ENCODE data around the gene EDAR. TPM values are rescaled to one million over a fixed set of nuclear protein-coding genes. Genes with fewer than 3 reads are reported as not detected.
A peak's percentile ranks its signal among the peaks of the same experiment; 100 is the strongest.

EDAR gene
- total and polyA plus RNA-seq, 11 donors: 0.01 to 0.20 (median 0.16) TPM; not detected in 8

DNA sequence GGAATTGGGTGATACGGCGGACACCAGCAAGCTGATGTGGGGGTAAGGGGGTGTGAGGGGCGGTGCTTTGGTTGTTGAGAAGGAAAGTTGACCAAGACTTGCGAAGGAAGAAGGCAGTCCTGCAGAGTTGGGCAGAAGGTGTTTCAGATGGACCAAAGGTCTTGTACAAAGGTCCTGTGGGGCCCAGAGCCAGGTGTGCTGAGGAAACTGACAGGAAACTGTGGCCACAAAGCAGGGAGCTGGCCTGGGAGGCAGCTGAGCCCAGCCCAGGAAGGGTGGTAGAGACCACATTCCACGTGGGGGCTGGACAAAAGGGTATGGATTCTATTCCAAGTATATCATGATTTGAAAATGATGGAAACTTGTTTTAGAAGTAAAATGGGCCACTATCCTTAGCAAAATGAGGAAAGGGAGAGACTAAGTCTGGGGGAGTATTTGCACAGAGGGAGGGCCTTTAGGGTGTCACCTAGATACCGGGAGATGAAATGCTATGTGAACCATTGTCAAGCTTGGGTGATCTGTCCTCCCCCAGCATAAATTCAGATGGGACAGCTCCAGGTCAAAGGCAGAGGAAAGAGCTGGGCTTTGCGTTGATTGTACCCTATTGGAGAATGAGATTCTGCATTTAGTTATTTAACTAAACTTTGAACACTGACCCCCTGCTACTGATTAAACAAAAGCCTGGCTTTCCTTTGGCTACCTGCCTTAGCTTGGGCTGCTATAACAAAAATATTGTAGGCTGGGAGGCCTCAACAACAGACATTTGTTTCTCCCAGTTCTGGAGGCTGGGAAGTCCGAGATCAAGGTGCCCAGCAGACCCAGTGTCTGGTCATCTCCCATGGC lies 4.3 kb upstream of the EDAR start:
- intact Hi-C loops (cut with DNase I): loop anchor here in 1 of 10 donors (5.0 kb wide), 1 partner anchor 136 kb away; no protein-coding TSS in a partner anchor
- no peaks in the 10 kb centered on the region for H3K36me3 ChIP-seq

DNA sequence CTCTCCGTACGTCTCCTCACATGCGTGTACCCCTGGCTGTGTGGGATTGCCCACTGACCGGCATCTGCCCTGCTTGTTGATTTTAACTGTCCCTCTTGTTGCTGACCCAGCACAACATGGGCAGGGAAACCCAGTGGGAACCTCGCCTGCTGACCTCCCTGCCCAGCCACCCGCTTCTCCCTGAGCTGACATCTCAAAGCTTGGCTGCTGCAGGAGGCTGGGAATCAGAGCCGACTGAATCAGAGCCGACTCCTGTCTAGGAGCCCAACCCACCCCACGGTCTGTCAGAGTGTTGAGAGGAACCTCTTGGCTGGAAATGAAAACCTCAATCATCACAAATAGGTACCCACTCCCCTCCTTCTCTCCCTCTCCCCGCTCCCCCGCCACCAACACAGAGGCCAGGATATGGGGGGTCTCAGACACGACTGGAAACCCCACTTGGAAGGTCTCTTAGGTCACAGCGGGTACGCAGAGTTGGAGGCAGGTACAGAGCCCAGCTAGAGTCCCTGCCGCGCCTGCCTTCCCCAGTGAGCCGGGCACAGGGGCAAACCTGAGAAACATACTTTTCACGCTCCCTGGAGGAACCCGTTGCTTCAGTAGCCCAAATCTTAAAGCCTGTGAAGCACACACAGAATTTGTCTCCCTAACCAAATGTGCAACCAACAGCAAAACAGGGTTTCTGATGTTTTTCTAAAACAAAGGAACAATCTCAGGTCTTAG lies 784 bp downstream of the EDAR start:
- Histone ChIP-seq H3K4me3 (peak overlapping the region in 2 of 12 donors; percentile 23 to 32), H3K36me3 (no peaks in the 10 kb centered on the region), H3K27me3 (peaks cover 0 to 29% (median 0%) of the 10 kb centered on the region in 9 donors), H3K9me3 (no peaks in the 10 kb centered on the region), H3K27ac (no peak overlapping the region), H3K4me1 (peaks cover 0 to 3% (median 0%) of the 10 kb centered on the region in 12 donors)
- TF ChIP-seq, protein P1, sequence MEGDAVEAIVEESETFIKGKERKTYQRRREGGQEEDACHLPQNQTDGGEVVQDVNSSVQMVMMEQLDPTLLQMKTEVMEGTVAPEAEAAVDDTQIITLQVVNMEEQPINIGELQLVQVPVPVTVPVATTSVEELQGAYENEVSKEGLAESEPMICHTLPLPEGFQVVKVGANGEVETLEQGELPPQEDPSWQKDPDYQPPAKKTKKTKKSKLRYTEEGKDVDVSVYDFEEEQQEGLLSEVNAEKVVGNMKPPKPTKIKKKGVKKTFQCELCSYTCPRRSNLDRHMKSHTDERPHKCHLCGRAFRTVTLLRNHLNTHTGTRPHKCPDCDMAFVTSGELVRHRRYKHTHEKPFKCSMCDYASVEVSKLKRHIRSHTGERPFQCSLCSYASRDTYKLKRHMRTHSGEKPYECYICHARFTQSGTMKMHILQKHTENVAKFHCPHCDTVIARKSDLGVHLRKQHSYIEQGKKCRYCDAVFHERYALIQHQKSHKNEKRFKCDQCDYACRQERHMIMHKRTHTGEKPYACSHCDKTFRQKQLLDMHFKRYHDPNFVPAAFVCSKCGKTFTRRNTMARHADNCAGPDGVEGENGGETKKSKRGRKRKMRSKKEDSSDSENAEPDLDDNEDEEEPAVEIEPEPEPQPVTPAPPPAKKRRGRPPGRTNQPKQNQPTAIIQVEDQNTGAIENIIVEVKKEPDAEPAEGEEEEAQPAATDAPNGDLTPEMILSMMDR (IDR thresholded peaks at IDR 0.05): no peak
- TF ChIP-seq POLR2A (IDR thresholded peaks at IDR 0.05): no peak
- WGBS, 4 donors: 73 to 81% (median 79%) methylated on average over 16 to 19 of the region's 19 CpGs
- intact Hi-C loops (cut with DNase I): loop anchor here in 9 of 10 donors (1.0 to 5.0 kb wide), 7 partner anchors 59 to 133 kb away; no protein-coding TSS in a partner anchor
- ATAC-seq (no peak), DNase-seq (no peak)

More for the DNA sequence above, 4.3 kb upstream of the EDAR start:
- Histone ChIP-seq H3K4me3 (no peak overlapping the region), H3K27me3 (peaks cover 0 to 11% (median 0%) of the 10 kb centered on the region in 9 donors), H3K9me3 (no peaks in the 10 kb centered on the region), H3K27ac (no peak overlapping the region), H3K4me1 (peaks cover 0 to 3% (median 0%) of the 10 kb centered on the region in 12 donors)
- no peak for DNase-seq
- WGBS, 4 donors: 83 to 89% (median 86%) methylated on average over 8 of the region's 8 CpGs
- no peak for ATAC-seq
- TF ChIP-seq, protein P1 (IDR thresholded peaks at IDR 0.05): no peak
- no peak for TF ChIP-seq POLR2A (IDR thresholded peaks at IDR 0.05)

DNA sequence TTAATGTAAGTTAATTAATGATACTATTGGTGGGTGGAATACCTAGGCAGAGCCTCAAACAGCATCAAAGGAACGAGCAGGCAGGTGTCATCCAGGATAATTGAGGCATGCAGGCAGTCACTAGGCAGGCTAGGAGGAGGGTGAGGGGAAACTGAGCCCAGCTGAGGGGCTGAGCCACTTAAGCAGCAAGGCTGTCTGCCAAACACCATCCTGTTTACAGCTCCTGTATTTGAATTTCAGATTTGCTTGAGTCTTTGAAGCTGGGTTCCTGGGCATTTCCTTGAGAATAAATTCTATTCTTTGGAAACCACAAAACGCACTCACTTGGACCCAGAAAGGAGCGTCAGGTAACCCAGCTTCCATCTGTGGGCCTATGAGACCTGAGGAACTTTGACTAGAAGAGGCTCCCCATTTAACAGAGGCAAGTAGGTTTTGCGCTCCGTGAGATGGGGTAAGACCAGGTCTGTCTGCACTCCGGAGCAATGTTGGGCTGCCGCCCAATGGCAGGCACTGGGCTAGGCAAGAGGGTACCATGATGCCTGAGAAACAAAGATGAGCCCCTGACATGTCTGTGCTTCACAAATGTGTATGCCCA lies 2.0 kb downstream of the EDAR start:
- TF ChIP-seq POLR2A (IDR thresholded peaks at IDR 0.05): no peak
- TF ChIP-seq, protein P1 (IDR thresholded peaks at IDR 0.05): no peak
- no peak overlapping the region for H3K4me3 ChIP-seq
- no peak for DNase-seq
- 82 to 89% (median 86%) methylated on average over 7 of the region's 7 CpGs for WGBS, 4 donors
- H3K4me1 ChIP-seq: peaks cover 0 to 3% (median 0%) of the 10 kb centered on the region in 12 donors
- no peaks in the 10 kb centered on the region for H3K36me3 ChIP-seq
- intact Hi-C loops (cut with DNase I): loop anchor here in 5 of 10 donors (5.0 kb wide), 2 partner anchors 60 to 130 kb away; no protein-coding TSS in a partner anchor
- ATAC-seq: no peak
- H3K9me3 ChIP-seq: no peaks in the 10 kb centered on the region
- H3K27ac ChIP-seq: no peak overlapping the region
- peaks cover 0 to 29% (median 0%) of the 10 kb centered on the region in 9 donors for H3K27me3 ChIP-seq
